ENCODE measurements around the gene MARCHF9. TPM values are rescaled to one million over a fixed set of nuclear protein-coding genes. Genes with fewer than 3 reads are reported as not detected.

MARCHF9 gene
- total RNA-seq, 1 experiment from 2014 or later, result 19.8 TPM

DNA sequence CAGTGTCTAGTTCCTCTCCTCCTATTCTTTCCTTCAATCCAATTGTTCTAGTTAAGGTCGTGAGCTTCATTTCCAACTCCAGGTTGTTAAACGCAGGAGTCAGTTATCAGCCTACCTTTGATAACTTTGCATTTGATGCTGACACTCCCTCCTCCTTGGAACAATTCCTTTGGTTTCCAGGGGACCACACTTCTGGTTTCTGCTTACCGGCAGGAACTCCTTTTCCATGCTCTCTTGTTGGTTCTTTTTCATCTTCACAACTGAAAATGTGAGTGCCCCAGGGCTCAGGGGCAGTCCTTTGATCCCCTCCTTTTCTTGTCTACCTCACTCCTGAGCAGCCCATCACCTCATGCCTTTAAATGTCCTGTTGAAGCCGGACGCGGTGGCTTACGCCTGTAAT, 22.5 kb downstream of the MARCHF9 start:
- TF ChIP-seq CTCF (conservative IDR thresholded peaks at IDR 0.05; ENCODE audit: low read depth, low read length) (no peak), EZH2 (IDR thresholded peaks at IDR 0.05; ENCODE audit: borderline replicate concordance, low read depth, low read length, poor library complexity, severe bottlenecking) (no peak)
- DNase-seq (ENCODE audit: low spot score), result no peak
- Histone ChIP-seq H3K4me3 (ENCODE audit: low read depth, low read length, poor library complexity, severe bottlenecking) (no peak overlapping the region), H3K4me1 (ENCODE audit: insufficient read depth, low read length, poor library complexity, severe bottlenecking) (peaks cover 5% of the 10 kb centered on the region), H3K27ac (ENCODE audit: low read depth, low read length, poor library complexity, severe bottlenecking) (no peak overlapping the region), H3K36me3 (ENCODE audit: insufficient read depth, low read length, poor library complexity, severe bottlenecking) (no peaks in the 10 kb centered on the region), H3K27me3 (replicated peaks; ENCODE audit: insufficient read depth, low read depth, low read length, poor library complexity) (no peaks in the 10 kb centered on the region), H3K9me3 (ENCODE audit: low read depth, low read length, poor library complexity, severe bottlenecking) (no peaks in the 10 kb centered on the region)
- POLR2A ChIA-PET (ENCODE audit: low non-redundant PET), result no interaction called here
- no TSS peak for BruUV-seq (replicated peaks)
- CTCF ChIA-PET, result no interaction called here
- intact Hi-C loops (cut with micrococcal nuclease; ENCODE audit: unreplicated experiment), result no loop called here

GRCh38 chr12:57777911-57778310, 23.0 kb downstream of the MARCHF9 start:
- H3K27me3 ChIP-seq (replicated peaks; ENCODE audit: insufficient read depth, low read depth, low read length, poor library complexity), result no peaks in the 10 kb centered on the region
- no peak for DNase-seq (ENCODE audit: low spot score)
- no peak overlapping the region for H3K4me3 ChIP-seq (ENCODE audit: low read depth, low read length, poor library complexity, severe bottlenecking)
- ChIA-PET POLR2A (ENCODE audit: low non-redundant PET) (no interaction called here), CTCF (no interaction called here)
- H3K9me3 ChIP-seq (ENCODE audit: low read depth, low read length, poor library complexity, severe bottlenecking), result no peaks in the 10 kb centered on the region
- H3K4me1 ChIP-seq (ENCODE audit: insufficient read depth, low read length, poor library complexity, severe bottlenecking), result peaks cover 5% of the 10 kb centered on the region
- TF ChIP-seq EZH2 (IDR thresholded peaks at IDR 0.05; ENCODE audit: borderline replicate concordance, low read depth, low read length, poor library complexity, severe bottlenecking) (no peak), CTCF (conservative IDR thresholded peaks at IDR 0.05; ENCODE audit: low read depth, low read length) (no peak)
- intact Hi-C loops (cut with micrococcal nuclease; ENCODE audit: unreplicated experiment), result no loop called here
- H3K27ac ChIP-seq (ENCODE audit: low read depth, low read length, poor library complexity, severe bottlenecking), result no peak overlapping the region
- no peaks in the 10 kb centered on the region for H3K36me3 ChIP-seq (ENCODE audit: insufficient read depth, low read length, poor library complexity, severe bottlenecking)
- BruUV-seq (replicated peaks), result no TSS peak

- no peak for DNase-seq (ENCODE audit: low spot score)
- H3K4me3 ChIP-seq (ENCODE audit: low read depth, low read length, poor library complexity, severe bottlenecking), result no peak overlapping the region
- H3K27me3 ChIP-seq (replicated peaks; ENCODE audit: insufficient read depth, low read depth, low read length, poor library complexity), result no peaks in the 10 kb centered on the region
- no peak overlapping the region for H3K27ac ChIP-seq (ENCODE audit: low read depth, low read length, poor library complexity, severe bottlenecking)
- ChIA-PET CTCF (no interaction called here), POLR2A (ENCODE audit: low non-redundant PET) (no interaction called here)
- H3K36me3 ChIP-seq (ENCODE audit: insufficient read depth, low read length, poor library complexity, severe bottlenecking), result peaks cover 7% of the 10 kb centered on the region
- TF ChIP-seq EZH2 (IDR thresholded peaks at IDR 0.05; ENCODE audit: borderline replicate concordance, low read depth, low read length, poor library complexity, severe bottlenecking) (no peak), CTCF (conservative IDR thresholded peaks at IDR 0.05; ENCODE audit: low read depth, low read length) (no peak)
- H3K4me1 ChIP-seq (ENCODE audit: insufficient read depth, low read length, poor library complexity, severe bottlenecking), result no peaks in the 10 kb centered on the region
- no TSS peak for BruUV-seq (replicated peaks)
- H3K9me3 ChIP-seq (ENCODE audit: low read depth, low read length, poor library complexity, severe bottlenecking), result no peaks in the 10 kb centered on the region
- intact Hi-C loops (cut with micrococcal nuclease; ENCODE audit: unreplicated experiment), result no loop called here
These were observed 24.8 kb downstream of the MARCHF9 start for GRCh38 chr12:57779736-57780135.

Data from A673 (cell line).